HCT116 (cell line): Measurements from ENCODE around the gene TLR8. TPM values are rescaled to one million over a fixed set of nuclear protein-coding genes. Genes with fewer than 3 reads are reported as not detected.

ENCODE experiments used
- ATAC-seq: fragments of 200-7000 bp; cut with Tn5 transposase; 2 replicates; pipeline ENCODE4 v1.9.1; 2020; ENCODE audit warnings: mild to moderate bottlenecking, moderate library complexity
- BruUV-seq: library from RNA; stranded (reverse); fragments of 400-500 nt; replicated peaks from 2 replicates; lab custom pipeline; 2021; lab: Mats Ljungman, UMichigan
- CTCF ChIA-PET: fragments of 300-600 bp; sonication (Branson Sonifier 250); formaldehyde crosslinking; loops from one replicate; lab custom pipeline; 2021; ENCODE audit warnings: antibody characterized with exemption; lab: Charles Lee
- POLR2A ChIA-PET: fragments of 300-600, 350-600 bp; sonication (Branson Sonifier 250); formaldehyde crosslinking; loops from one replicate; lab custom pipeline; 2021; ENCODE audit warnings: antibody characterized with exemption; lab: Charles Lee
- RAD21 ChIA-PET, 2 experiments: fragments of 300-600 bp; sonication (Branson Sonifier 250); formaldehyde crosslinking; loops; one replicate each; lab custom pipeline; 2023; ENCODE audit warnings: low total read pairs in 2 of 2; ENCODE audit not compliant: uncharacterized antibody in 2 of 2, unreplicated experiment in 2 of 2, low non-redundant PET in 1 of 2; lab: Charles Lee
- DNase-seq: peaks from one replicate; pipeline ENCODE4 v3.0.0-alpha.2; 2010; ENCODE audit warnings: low read depth, low spot score
- H2AFZ ChIP-seq: fragments of 200-600 bp; shearing (Covaris generic), sonication (generic); 2 replicates; pipeline ENCODE4 v1.6.1; 2017; ENCODE audit warnings: low read depth, mixed run types, mixed read lengths, antibody characterized with exemption, low read length; ENCODE audit not compliant: poor library complexity, severe bottlenecking
- H3K27ac ChIP-seq: 2 replicates; pipeline ENCODE4 v1.5.1; 2012; ENCODE audit warnings: low read depth, low read length
- H3K27me3 ChIP-seq: fragments of 200-600 bp; sonication (generic); 2 replicates; pipeline ENCODE4 v1.6.1; 2016; ENCODE audit warnings: mixed run types, low read length, mixed read lengths; ENCODE audit not compliant: insufficient read depth
- H3K36me3 ChIP-seq, 2 experiments: fragments of 200-500 bp in 1 of 2; fragments of 200-600 bp in 1 of 2; sonication (Bioruptor generic) in 1 of 2; sonication (generic) in 1 of 2; 2 replicates each; pipeline versions ENCODE4 v1.5.1 to v1.6.1; 2014 to 2016; ENCODE audit warnings: low read length in 2 of 2, inconsistent platforms in 1 of 2, mixed read lengths in 1 of 2, mixed run types in 1 of 2; ENCODE audit not compliant: insufficient read depth in 2 of 2, control insufficient read depth in 1 of 2
- H3K4me1 ChIP-seq, 2 experiments: fragments of 200-600 bp in 1 of 2; sonication (generic) in 1 of 2; 2 replicates each; pipeline versions ENCODE4 v1.5.1 to v1.6.1; 2012 to 2017; ENCODE audit warnings: low read length in 2 of 2, inconsistent platforms in 1 of 2, mild to moderate bottlenecking in 1 of 2, mixed read lengths in 1 of 2, mixed run types in 1 of 2, moderate library complexity in 1 of 2; ENCODE audit not compliant: insufficient read depth in 2 of 2, control insufficient read depth in 1 of 2
- H3K4me2 ChIP-seq: fragments of 200-600 bp; sonication (generic); 2 replicates; pipeline ENCODE4 v1.6.1; 2017; ENCODE audit warnings: mixed run types, low read length, mixed read lengths
- H3K4me3 ChIP-seq, 2 experiments: fragments of 200-600 bp in 1 of 2; sonication (generic) in 1 of 2; replicated peaks in 1 of 2; 2 replicates each; pipeline ENCODE4 v1.5.1; 2011 to 2016; ENCODE audit warnings: low read length in 2 of 2, control low read depth in 1 of 2, low read depth in 1 of 2, mild to moderate bottlenecking in 1 of 2, mixed read lengths in 1 of 2, mixed run types in 1 of 2
- H3K79me2 ChIP-seq: fragments of 200-600 bp; sonication (generic); 2 replicates; pipeline ENCODE4 v1.6.1; 2017; ENCODE audit warnings: mild to moderate bottlenecking, mixed run types, low read length, moderate library complexity, mixed read lengths; ENCODE audit not compliant: insufficient read depth
- H3K9ac ChIP-seq: fragments of 200-600 bp; sonication (generic); 2 replicates; pipeline ENCODE4 v1.6.1; 2016; ENCODE audit warnings: low read length, mixed read lengths
- H3K9me2 ChIP-seq: fragments of 200-600 bp; sonication (generic), shearing (Covaris generic); 2 replicates; pipeline ENCODE4 v1.6.1; 2017; ENCODE audit warnings: mixed run types, mild to moderate bottlenecking, moderate library complexity; ENCODE audit not compliant: insufficient read depth
- H3K9me3 ChIP-seq, 2 experiments: fragments of 200-500 bp in 1 of 2; fragments of 200-600 bp in 1 of 2; sonication (Bioruptor generic) in 1 of 2; sonication (generic) in 1 of 2; 2 replicates each; pipeline ENCODE4 v1.6.1; 2014 to 2017; ENCODE audit warnings: low read length in 2 of 2, mixed read lengths in 2 of 2, inconsistent platforms in 1 of 2, low read depth in 1 of 2, mild to moderate bottlenecking in 1 of 2, mixed run types in 1 of 2, moderate library complexity in 1 of 2; ENCODE audit not compliant: control insufficient read depth in 1 of 2, insufficient read depth in 1 of 2
- H4K20me1 ChIP-seq: fragments of 200-600 bp; sonication (generic), shearing (Covaris generic); 2 replicates; pipeline ENCODE4 v1.6.1; 2017; ENCODE audit warnings: mixed run types, mild to moderate bottlenecking, moderate library complexity; ENCODE audit not compliant: insufficient read depth
- CEBPB ChIP-seq: IDR thresholded peaks from 2 replicates; pipeline ENCODE4 v1.6.1; 2012; ENCODE audit warnings: low read depth
- EZH2phosphoT487 ChIP-seq: fragments of 200-600 bp; IDR thresholded peaks from 2 replicates; pipeline ENCODE4 v1.6.1; 2018; ENCODE audit warnings: antibody characterized with exemption, borderline replicate concordance
- FOSL1 ChIP-seq: IDR thresholded peaks from 2 replicates; pipeline ENCODE4 v1.6.1; 2012; ENCODE audit warnings: low read depth
- JUND ChIP-seq: IDR thresholded peaks from 2 replicates; pipeline ENCODE4 v1.6.1; 2012
- RAD21 ChIP-seq: IDR thresholded peaks from 2 replicates; pipeline ENCODE4 v1.6.1; 2012; ENCODE audit warnings: low read depth, mild to moderate bottlenecking
- TCF7L2 ChIP-seq: IDR thresholded peaks from 2 replicates; pipeline ENCODE4 v1.7.0; 2011; ENCODE audit warnings: borderline replicate concordance, inconsistent platforms; ENCODE audit not compliant: insufficient read depth, insufficient read length; ENCODE audit errors: extremely low read depth
- YY1 ChIP-seq: IDR thresholded peaks from 2 replicates; pipeline ENCODE4 v1.6.1; 2011; ENCODE audit warnings: low read length, low read depth, moderate library complexity, mild to moderate bottlenecking; ENCODE audit not compliant: insufficient replicate concordance; ENCODE audit errors: extremely low read depth
- ZFX ChIP-seq: fragments of 450-650 bp; IDR thresholded peaks from 2 replicates; pipeline ENCODE4 v1.6.1; 2017
- ZNF274 ChIP-seq: fragments of 200-500 bp; sonication (Bioruptor generic); IDR thresholded peaks from 2 replicates; pipeline ENCODE4 v1.6.1; 2014; ENCODE audit warnings: mild to moderate bottlenecking, low read depth, low read length, inconsistent platforms
- intact Hi-C: fragments of 100-400 bp; cut with micrococcal nuclease; formaldehyde crosslinking; loops from 2 replicates; pipeline ENCODE4 v1.10.0; 2022
- total RNA-seq: library from RNA; stranded (reverse); gene quantifications from one replicate; pipeline ENCODE4 v1.2.1, GENCODE V29; 2021; ENCODE audit not compliant: unreplicated experiment
- TF ChIP-seq, protein P1 (sequence below): IDR thresholded peaks from 2 replicates; pipeline ENCODE4 v1.6.1; 2012
- TF ChIP-seq, protein P2 (sequence below), 3 experiments: fragments of 200-600 bp in 1 of 3; sonication (generic) in 1 of 3; IDR thresholded peaks in 2 of 3; conservative IDR thresholded peaks in 1 of 3; 2 replicates each; pipeline ENCODE4 v1.5.1; 2012 to 2017; ENCODE audit warnings: low read depth in 2 of 3, low read length in 2 of 3, antibody characterized with exemption in 1 of 3, borderline replicate concordance in 1 of 3, control low read depth in 1 of 3, mild to moderate bottlenecking in 1 of 3, mixed read lengths in 1 of 3, mixed run types in 1 of 3, moderate library complexity in 1 of 3; ENCODE audit not compliant: insufficient read depth in 1 of 3
- TF ChIP-seq, protein P3 (sequence below): IDR thresholded peaks from 2 replicates; pipeline ENCODE4 v1.6.1; 2012
- TF ChIP-seq, protein P4 (sequence below): IDR thresholded peaks from 2 replicates; pipeline ENCODE4 v1.6.1; 2012; ENCODE audit warnings: low read depth

Gene TLR8
- total RNA-seq, 1 experiment from 2014 or later, result not detected

DNA sequence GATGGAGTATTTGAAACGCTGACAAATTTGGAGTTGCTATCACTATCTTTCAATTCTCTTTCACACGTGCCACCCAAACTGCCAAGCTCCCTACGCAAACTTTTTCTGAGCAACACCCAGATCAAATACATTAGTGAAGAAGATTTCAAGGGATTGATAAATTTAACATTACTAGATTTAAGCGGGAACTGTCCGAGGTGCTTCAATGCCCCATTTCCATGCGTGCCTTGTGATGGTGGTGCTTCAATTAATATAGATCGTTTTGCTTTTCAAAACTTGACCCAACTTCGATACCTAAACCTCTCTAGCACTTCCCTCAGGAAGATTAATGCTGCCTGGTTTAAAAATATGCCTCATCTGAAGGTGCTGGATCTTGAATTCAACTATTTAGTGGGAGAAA is 13.2 kb downstream of the TLR8 start:
- RAD21 ChIA-PET, result no interaction called here

DNA sequence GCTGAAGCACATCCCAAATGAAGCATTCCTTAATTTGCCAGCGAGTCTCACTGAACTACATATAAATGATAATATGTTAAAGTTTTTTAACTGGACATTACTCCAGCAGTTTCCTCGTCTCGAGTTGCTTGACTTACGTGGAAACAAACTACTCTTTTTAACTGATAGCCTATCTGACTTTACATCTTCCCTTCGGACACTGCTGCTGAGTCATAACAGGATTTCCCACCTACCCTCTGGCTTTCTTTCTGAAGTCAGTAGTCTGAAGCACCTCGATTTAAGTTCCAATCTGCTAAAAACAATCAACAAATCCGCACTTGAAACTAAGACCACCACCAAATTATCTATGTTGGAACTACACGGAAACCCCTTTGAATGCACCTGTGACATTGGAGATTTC is 14.6 kb downstream of the TLR8 start:
- H2AFZ ChIP-seq, result no peak overlapping the region
- no peak overlapping the region for H3K4me3 ChIP-seq
- 0 out of 2 replicates have a peak, but pooled peaks cover 3% of the 10 kb centered on the region for H3K27me3 ChIP-seq
- H3K9me2 ChIP-seq, result no peaks in the 10 kb centered on the region
- ATAC-seq, result no peak
- no peak overlapping the region for H3K4me2 ChIP-seq
- no peaks in the 10 kb centered on the region for H4K20me1 ChIP-seq
- RAD21 ChIA-PET, result no interaction called here
- H3K4me1 ChIP-seq, result no peaks in the 10 kb centered on the region
- no peak for DNase-seq
- intact Hi-C loops, result no loop called here
- POLR2A ChIA-PET, result no interaction called here
- H3K9me3 ChIP-seq, result no peaks in the 10 kb centered on the region
- no peaks in the 10 kb centered on the region for H3K36me3 ChIP-seq
- no peaks in the 10 kb centered on the region for H3K79me2 ChIP-seq
- CTCF ChIA-PET, result no interaction called here
- BruUV-seq, result no TSS peak
- H3K9ac ChIP-seq, result no peak overlapping the region
- H3K27ac ChIP-seq, result no peak overlapping the region
- TF ChIP-seq FOSL1 (no peak), ZFX (no peak), ZNF274 (no peak), CEBPB (no peak), EZH2phosphoT487 (no peak), YY1 (no peak), JUND (no peak), RAD21 (no peak), TCF7L2 (no peak)
- TF ChIP-seq, protein P1, sequence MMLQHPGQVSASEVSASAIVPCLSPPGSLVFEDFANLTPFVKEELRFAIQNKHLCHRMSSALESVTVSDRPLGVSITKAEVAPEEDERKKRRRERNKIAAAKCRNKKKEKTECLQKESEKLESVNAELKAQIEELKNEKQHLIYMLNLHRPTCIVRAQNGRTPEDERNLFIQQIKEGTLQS, result no peak
- TF ChIP-seq, protein P2, sequence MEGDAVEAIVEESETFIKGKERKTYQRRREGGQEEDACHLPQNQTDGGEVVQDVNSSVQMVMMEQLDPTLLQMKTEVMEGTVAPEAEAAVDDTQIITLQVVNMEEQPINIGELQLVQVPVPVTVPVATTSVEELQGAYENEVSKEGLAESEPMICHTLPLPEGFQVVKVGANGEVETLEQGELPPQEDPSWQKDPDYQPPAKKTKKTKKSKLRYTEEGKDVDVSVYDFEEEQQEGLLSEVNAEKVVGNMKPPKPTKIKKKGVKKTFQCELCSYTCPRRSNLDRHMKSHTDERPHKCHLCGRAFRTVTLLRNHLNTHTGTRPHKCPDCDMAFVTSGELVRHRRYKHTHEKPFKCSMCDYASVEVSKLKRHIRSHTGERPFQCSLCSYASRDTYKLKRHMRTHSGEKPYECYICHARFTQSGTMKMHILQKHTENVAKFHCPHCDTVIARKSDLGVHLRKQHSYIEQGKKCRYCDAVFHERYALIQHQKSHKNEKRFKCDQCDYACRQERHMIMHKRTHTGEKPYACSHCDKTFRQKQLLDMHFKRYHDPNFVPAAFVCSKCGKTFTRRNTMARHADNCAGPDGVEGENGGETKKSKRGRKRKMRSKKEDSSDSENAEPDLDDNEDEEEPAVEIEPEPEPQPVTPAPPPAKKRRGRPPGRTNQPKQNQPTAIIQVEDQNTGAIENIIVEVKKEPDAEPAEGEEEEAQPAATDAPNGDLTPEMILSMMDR (IDR thresholded peaks at IDR 0.05 in 2 of 3, conservative IDR thresholded peaks at IDR 0.05 in 1 of 3; ENCODE audit: borderline replicate concordance in 1 of 3, insufficient read depth in 1 of 3, low read depth in 2 of 3, low read length in 2 of 3), result no peak
- TF ChIP-seq, protein P3, sequence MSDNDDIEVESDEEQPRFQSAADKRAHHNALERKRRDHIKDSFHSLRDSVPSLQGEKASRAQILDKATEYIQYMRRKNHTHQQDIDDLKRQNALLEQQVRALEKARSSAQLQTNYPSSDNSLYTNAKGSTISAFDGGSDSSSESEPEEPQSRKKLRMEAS, result no peak

More for the DNA sequence above, 13.2 kb downstream of the TLR8 start:
- no peak overlapping the region for H3K27ac ChIP-seq
- ATAC-seq (no peak), DNase-seq (no peak)
- no peak overlapping the region for H3K9ac ChIP-seq
- TF ChIP-seq ZFX, result no peak
- TF ChIP-seq, protein P4, sequence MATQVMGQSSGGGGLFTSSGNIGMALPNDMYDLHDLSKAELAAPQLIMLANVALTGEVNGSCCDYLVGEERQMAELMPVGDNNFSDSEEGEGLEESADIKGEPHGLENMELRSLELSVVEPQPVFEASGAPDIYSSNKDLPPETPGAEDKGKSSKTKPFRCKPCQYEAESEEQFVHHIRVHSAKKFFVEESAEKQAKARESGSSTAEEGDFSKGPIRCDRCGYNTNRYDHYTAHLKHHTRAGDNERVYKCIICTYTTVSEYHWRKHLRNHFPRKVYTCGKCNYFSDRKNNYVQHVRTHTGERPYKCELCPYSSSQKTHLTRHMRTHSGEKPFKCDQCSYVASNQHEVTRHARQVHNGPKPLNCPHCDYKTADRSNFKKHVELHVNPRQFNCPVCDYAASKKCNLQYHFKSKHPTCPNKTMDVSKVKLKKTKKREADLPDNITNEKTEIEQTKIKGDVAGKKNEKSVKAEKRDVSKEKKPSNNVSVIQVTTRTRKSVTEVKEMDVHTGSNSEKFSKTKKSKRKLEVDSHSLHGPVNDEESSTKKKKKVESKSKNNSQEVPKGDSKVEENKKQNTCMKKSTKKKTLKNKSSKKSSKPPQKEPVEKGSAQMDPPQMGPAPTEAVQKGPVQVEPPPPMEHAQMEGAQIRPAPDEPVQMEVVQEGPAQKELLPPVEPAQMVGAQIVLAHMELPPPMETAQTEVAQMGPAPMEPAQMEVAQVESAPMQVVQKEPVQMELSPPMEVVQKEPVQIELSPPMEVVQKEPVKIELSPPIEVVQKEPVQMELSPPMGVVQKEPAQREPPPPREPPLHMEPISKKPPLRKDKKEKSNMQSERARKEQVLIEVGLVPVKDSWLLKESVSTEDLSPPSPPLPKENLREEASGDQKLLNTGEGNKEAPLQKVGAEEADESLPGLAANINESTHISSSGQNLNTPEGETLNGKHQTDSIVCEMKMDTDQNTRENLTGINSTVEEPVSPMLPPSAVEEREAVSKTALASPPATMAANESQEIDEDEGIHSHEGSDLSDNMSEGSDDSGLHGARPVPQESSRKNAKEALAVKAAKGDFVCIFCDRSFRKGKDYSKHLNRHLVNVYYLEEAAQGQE, result peak; percentile 29
- no peaks in the 10 kb centered on the region for H3K9me2 ChIP-seq
- no peaks in the 10 kb centered on the region for H3K9me3 ChIP-seq
- intact Hi-C loops, result no loop called here
- no peak overlapping the region for H3K4me2 ChIP-seq
- H3K4me1 ChIP-seq, result no peaks in the 10 kb centered on the region
- H3K36me3 ChIP-seq, result no peaks in the 10 kb centered on the region
- ChIA-PET CTCF (no interaction called here), POLR2A (no interaction called here)
- no peaks in the 10 kb centered on the region for H4K20me1 ChIP-seq
- H3K27me3 ChIP-seq, result 0 out of 2 replicates have a peak, but pooled peaks cover 3% of the 10 kb centered on the region
- H3K79me2 ChIP-seq, result no peaks in the 10 kb centered on the region
- BruUV-seq, result no TSS peak
- H3K4me3 ChIP-seq, result no peak overlapping the region
- no peak overlapping the region for H2AFZ ChIP-seq
